Keratinocyte (primary cell): ENCODE results near the gene ZNF516. TPM values are rescaled to one million over a fixed set of nuclear protein-coding genes. Genes with fewer than 3 reads are reported as not detected.

ENCODE experiments used
- DNase-seq: peaks from one replicate; pipeline ENCODE4 v3.0.0-alpha.2; 2011; ENCODE audit warnings: low read depth, missing footprints, low spot score
- FAIRE-seq: peaks from 2 replicates; lab custom pipeline; 2011; peaks lifted over from hg19 to GRCh38; lab: Jason Lieb, UNC
- H2AFZ ChIP-seq: 2 replicates; pipeline ENCODE4 v1.6.0; 2012; ENCODE audit warnings: low read length, control low read depth, inconsistent platforms; ENCODE audit not compliant: control insufficient read depth
- H3K27ac ChIP-seq: 2 replicates; pipeline ENCODE4 v1.5.1; 2011; ENCODE audit warnings: low read length; ENCODE audit not compliant: control insufficient read depth, insufficient read depth
- H3K27me3 ChIP-seq: 3 replicates; pipeline ENCODE4 v1.6.0; 2011; ENCODE audit warnings: low read length; ENCODE audit not compliant: control insufficient read depth, insufficient read depth; ENCODE audit errors: extremely low read depth
- H3K36me3 ChIP-seq, 2 experiments: 2 replicates in 1 of 2; 3 replicates in 1 of 2; pipeline ENCODE4 v1.5.1; 2011; ENCODE audit warnings: low read length in 2 of 2, mild to moderate bottlenecking in 1 of 2; ENCODE audit not compliant: control insufficient read depth in 2 of 2, insufficient read depth in 2 of 2; ENCODE audit errors: extremely low read depth in 1 of 2
- H3K4me1 ChIP-seq: 3 replicates; pipeline ENCODE4 v1.5.1; 2011; ENCODE audit warnings: low read length; ENCODE audit not compliant: control insufficient read depth, insufficient read depth; ENCODE audit errors: extremely low read depth
- H3K4me2 ChIP-seq: 3 replicates; pipeline ENCODE4 v1.6.0; 2011; ENCODE audit warnings: low read depth, low read length; ENCODE audit not compliant: control insufficient read depth, insufficient read depth; ENCODE audit errors: extremely low read depth
- H3K4me3 ChIP-seq, 3 experiments: fragments of 200-600 bp in 1 of 3; sonication (generic) in 1 of 3; 2 replicates in 2 of 3; 3 replicates in 1 of 3; pipeline ENCODE4 v1.5.1; 2011 to 2016; ENCODE audit warnings: low read length in 3 of 3, mild to moderate bottlenecking in 3 of 3, control low read depth in 2 of 3, inconsistent platforms in 1 of 3, low read depth in 1 of 3, mixed read lengths in 1 of 3, mixed run types in 1 of 3, moderate library complexity in 1 of 3; ENCODE audit not compliant: control insufficient read depth in 2 of 3, insufficient read depth in 2 of 3; ENCODE audit errors: extremely low read depth in 1 of 3
- H3K79me2 ChIP-seq: 2 replicates; pipeline ENCODE4 v1.6.0; 2012; ENCODE audit warnings: low read length; ENCODE audit not compliant: control insufficient read depth, insufficient read depth
- H3K9ac ChIP-seq: 3 replicates; pipeline ENCODE4 v1.6.0; 2011; ENCODE audit warnings: low read length; ENCODE audit not compliant: control insufficient read depth, insufficient read depth; ENCODE audit errors: extremely low read depth
- H3K9me1 ChIP-seq: 3 replicates; pipeline ENCODE4 v1.6.0; 2011; ENCODE audit warnings: low read length; ENCODE audit not compliant: control insufficient read depth, insufficient read depth; ENCODE audit errors: extremely low read depth
- H3K9me3 ChIP-seq: 2 replicates; pipeline ENCODE4 v1.5.1; 2012; ENCODE audit warnings: low read depth, low read length; ENCODE audit not compliant: control insufficient read depth
- H4K20me1 ChIP-seq: 3 replicates; pipeline ENCODE4 v1.6.0; 2011; ENCODE audit warnings: low read length; ENCODE audit not compliant: control insufficient read depth, insufficient read depth; ENCODE audit errors: extremely low read depth
- CTCF ChIP-seq, 3 experiments: IDR thresholded peaks in 1 of 3; conservative IDR thresholded peaks in 1 of 3; optimal IDR thresholded peaks in 1 of 3; 2 replicates in 2 of 3; 3 replicates in 1 of 3; pipeline versions ENCODE3 to v1.5.1; 2011; ENCODE audit warnings: low read length in 3 of 3, mild to moderate bottlenecking in 3 of 3, moderate library complexity in 2 of 3, control low read depth in 1 of 3, inconsistent platforms in 1 of 3; ENCODE audit not compliant: insufficient read depth in 2 of 3; ENCODE audit errors: extremely low read depth in 1 of 3
- EZH2 ChIP-seq: IDR thresholded peaks from one replicate; pipeline ENCODE4 v1.6.1; 2012; ENCODE audit warnings: inconsistent platforms, mild to moderate bottlenecking, low read length, moderate library complexity
- dilution Hi-C: fragments of 300-500 bp; cut with MboI; formaldehyde crosslinking; loops from one replicate; pipeline ENCODE4 v1.7.0; 2020; ENCODE audit warnings: low sequenced_read_pairs; ENCODE audit not compliant: extremely low pct_ligation_motif_present
- polyA plus RNA-seq, 5 experiments: library from polyadenylated mRNA; depleted of rRNA in 3 of 5; stranded (reverse) in 3 of 5; stranded (forward) in 1 of 5; unstranded in 1 of 5; fragments of >200 nt; gene quantifications; 1 replicate in 1 of 5; 2 replicates in 3 of 5; 3 replicates in 1 of 5; pipeline versions ENCODE4 v1.2.1 to v1.2.3, GENCODE V29; 2011 to 2012; ENCODE audit warnings: missing spikeins in 2 of 5, low read depth in 1 of 5, low replicate concordance in 1 of 5

Gene ZNF516
- polyA plus RNA-seq, 1 donor (not counting 4 experiments of a cell fraction or from before 2014, with no cell fraction given) = 9.3 TPM

GRCh38 chr18:76335859-76336640, 159.0 kb downstream of the ZNF516 start:
- no peak for DNase-seq
- Histone ChIP-seq H3K9me3 (peaks cover 2% of the 10 kb centered on the region), H3K4me2 (no peak overlapping the region), H4K20me1 (no peaks in the 10 kb centered on the region), H3K79me2 (no peaks in the 10 kb centered on the region), H2AFZ (no peak overlapping the region), H3K27ac (no peak overlapping the region), H3K27me3 (no peaks in the 10 kb centered on the region), H3K4me3 (no peak overlapping the region), H3K9me1 (no peaks in the 10 kb centered on the region), H3K9ac (no peak overlapping the region), H3K36me3 (no peaks in the 10 kb centered on the region), H3K4me1 (peaks cover 17% of the 10 kb centered on the region)
- TF ChIP-seq EZH2 (no peak), CTCF (optimal IDR thresholded peaks at IDR 0.05 in 1 of 3, IDR thresholded peaks at IDR 0.05 in 1 of 3, conservative IDR thresholded peaks at IDR 0.05 in 1 of 3; ENCODE audit: extremely low read depth in 1 of 3, insufficient read depth in 2 of 3, low read length in 3 of 3) (no peak)
- FAIRE-seq = no peak
- dilution Hi-C loops = no loop called here

GRCh38 chr18:76328140-76328539, 166.9 kb downstream of the ZNF516 start:
- Histone ChIP-seq H3K4me1 (peaks cover 4% of the 10 kb centered on the region), H3K27ac (no peak overlapping the region), H3K36me3 (no peaks in the 10 kb centered on the region), H3K4me3 (no peak overlapping the region), H3K9me3 (no peaks in the 10 kb centered on the region), H3K4me2 (no peak overlapping the region), H3K9ac (no peak overlapping the region), H2AFZ (no peak overlapping the region), H3K27me3 (no peaks in the 10 kb centered on the region), H3K9me1 (no peaks in the 10 kb centered on the region), H4K20me1 (no peaks in the 10 kb centered on the region), H3K79me2 (no peaks in the 10 kb centered on the region)
- dilution Hi-C loops = no loop called here
- no peak for TF ChIP-seq EZH2
- TF ChIP-seq CTCF (optimal IDR thresholded peaks at IDR 0.05 in 1 of 3, IDR thresholded peaks at IDR 0.05 in 1 of 3, conservative IDR thresholded peaks at IDR 0.05 in 1 of 3; ENCODE audit: extremely low read depth in 1 of 3, insufficient read depth in 2 of 3, low read length in 3 of 3) = no peak
- DNase-seq (no peak), FAIRE-seq (no peak)
